HG03060 (cell line): ENCODE results near the gene CMIP.

Experiments
- ATAC-seq: cut with Tn5 transposase; IDR thresholded peaks from one replicate; pipeline ENCODE4 v1.9.1; 2021; ENCODE audit warnings: low read depth, moderate number of reproducible peaks; ENCODE audit not compliant: unreplicated experiment

Gene CMIP

GRCh38 chr16:81668243-81669097 is 223.9 kb downstream of the CMIP start:
- ATAC-seq: no peak

GRCh38 chr16:81669473-81670350 is 225.1 kb downstream of the CMIP start:
- no peak for ATAC-seq

- no peak for ATAC-seq
Observed at GRCh38 chr16:81671738-81672597, 227.4 kb downstream of the CMIP start.

- ATAC-seq: no peak
Observed at GRCh38 chr16:81673432-81673831, 228.8 kb downstream of the CMIP start.

GRCh38 chr16:81675662-81676061 is 231.1 kb downstream of the CMIP start:
- ATAC-seq: no peak

GRCh38 chr16:81676066-81676882 is 231.7 kb downstream of the CMIP start:
- ATAC-seq: no peak

- no peak for ATAC-seq
Observed at GRCh38 chr16:81676883-81677737, 232.5 kb downstream of the CMIP start.

GRCh38 chr16:81678326-81679095 is 233.9 kb downstream of the CMIP start:
- no peak for ATAC-seq

GRCh38 chr16:81679721-81680430 is 235.3 kb downstream of the CMIP start:
- no peak for ATAC-seq

GRCh38 chr16:81680444-81681275 is 236.1 kb downstream of the CMIP start:
- no peak for ATAC-seq

GRCh38 chr16:81681311-81681710 is 236.7 kb downstream of the CMIP start:
- ATAC-seq: no peak

GRCh38 chr16:81684242-81684837 is 239.7 kb downstream of the CMIP start:
- ATAC-seq: no peak

- no peak for ATAC-seq
Observed at GRCh38 chr16:81684901-81685300, 240.3 kb downstream of the CMIP start.

GRCh38 chr16:81686391-81687130 is 242.0 kb downstream of the CMIP start:
- no peak for ATAC-seq

- no peak for ATAC-seq
Observed at GRCh38 chr16:81687131-81687456, 242.5 kb downstream of the CMIP start.

- no peak for ATAC-seq
Observed at GRCh38 chr16:81688182-81688581, 243.6 kb downstream of the CMIP start.
